Superior temporal gyrus (tissue), 1 donor: ENCODE data around the gene PGBD5.

ENCODE experiments used
- DNase-seq: peaks from one replicate; pipeline ENCODE4 v3.0.0-alpha.2; 2016; ENCODE audit errors: extremely low spot score

The PGBD5 gene

GRCh38 chr1:230326971-230327891, 98.9 kb downstream of the PGBD5 start:
- DNase-seq, result no peak

- DNase-seq, result no peak
These were observed 102.4 kb downstream of the PGBD5 start for GRCh38 chr1:230323686-230324085.

- no peak for DNase-seq
These were observed 103.1 kb downstream of the PGBD5 start for GRCh38 chr1:230322967-230323547.

- DNase-seq, result no peak
These were observed 103.7 kb downstream of the PGBD5 start for GRCh38 chr1:230322421-230322756.

GRCh38 chr1:230321741-230322420, 104.3 kb downstream of the PGBD5 start:
- DNase-seq, result no peak

- no peak for DNase-seq
These were observed 104.8 kb downstream of the PGBD5 start for GRCh38 chr1:230321341-230321740.

GRCh38 chr1:230320804-230321203, 105.3 kb downstream of the PGBD5 start:
- DNase-seq, result no peak

GRCh38 chr1:230319014-230319747, 107.0 kb downstream of the PGBD5 start:
- DNase-seq, result no peak

GRCh38 chr1:230317823-230318819, 108.0 kb downstream of the PGBD5 start:
- no peak for DNase-seq

- DNase-seq, result no peak
These were observed 109.0 kb downstream of the PGBD5 start for GRCh38 chr1:230316864-230317745.

GRCh38 chr1:230315099-230315498, 111.0 kb downstream of the PGBD5 start:
- no peak for DNase-seq

- no peak for DNase-seq
These were observed 112.0 kb downstream of the PGBD5 start for GRCh38 chr1:230314142-230314470.

- DNase-seq, result no peak
These were observed 112.5 kb downstream of the PGBD5 start for GRCh38 chr1:230313453-230314141.

- DNase-seq, result no peak
These were observed 113.5 kb downstream of the PGBD5 start for GRCh38 chr1:230312676-230313075.

GRCh38 chr1:230310381-230311163, 115.6 kb downstream of the PGBD5 start:
- DNase-seq, result peak; percentile 96

- DNase-seq, result no peak
These were observed 116.4 kb downstream of the PGBD5 start for GRCh38 chr1:230309646-230310177.

- no peak for DNase-seq
These were observed 117.3 kb downstream of the PGBD5 start for GRCh38 chr1:230308821-230309220.

GRCh38 chr1:230308039-230308438, 118.1 kb downstream of the PGBD5 start:
- no peak for DNase-seq
